SK-N-MC (cell line): ENCODE measurements around the gene MAEA.

Experiments
- EZH2 ChIP-seq: fragments of 200-600 bp; sonication (generic); IDR thresholded peaks from one replicate; pipeline ENCODE4 v1.6.1; 2017; ENCODE audit warnings: antibody characterized with exemption
- FOXP2 ChIP-seq: optimal IDR thresholded peaks from 2 replicates; pipeline ENCODE3; 2011; ENCODE audit warnings: mild to moderate bottlenecking, moderate library complexity; ENCODE audit not compliant: insufficient read depth; ENCODE audit errors: extremely low read length, control extremely low read depth
- POLR2AphosphoS5 ChIP-seq: IDR thresholded peaks from 2 replicates; pipeline ENCODE4 v1.6.1; 2012; ENCODE audit warnings: mild to moderate bottlenecking, low read depth, low read length, borderline replicate concordance

DNA sequence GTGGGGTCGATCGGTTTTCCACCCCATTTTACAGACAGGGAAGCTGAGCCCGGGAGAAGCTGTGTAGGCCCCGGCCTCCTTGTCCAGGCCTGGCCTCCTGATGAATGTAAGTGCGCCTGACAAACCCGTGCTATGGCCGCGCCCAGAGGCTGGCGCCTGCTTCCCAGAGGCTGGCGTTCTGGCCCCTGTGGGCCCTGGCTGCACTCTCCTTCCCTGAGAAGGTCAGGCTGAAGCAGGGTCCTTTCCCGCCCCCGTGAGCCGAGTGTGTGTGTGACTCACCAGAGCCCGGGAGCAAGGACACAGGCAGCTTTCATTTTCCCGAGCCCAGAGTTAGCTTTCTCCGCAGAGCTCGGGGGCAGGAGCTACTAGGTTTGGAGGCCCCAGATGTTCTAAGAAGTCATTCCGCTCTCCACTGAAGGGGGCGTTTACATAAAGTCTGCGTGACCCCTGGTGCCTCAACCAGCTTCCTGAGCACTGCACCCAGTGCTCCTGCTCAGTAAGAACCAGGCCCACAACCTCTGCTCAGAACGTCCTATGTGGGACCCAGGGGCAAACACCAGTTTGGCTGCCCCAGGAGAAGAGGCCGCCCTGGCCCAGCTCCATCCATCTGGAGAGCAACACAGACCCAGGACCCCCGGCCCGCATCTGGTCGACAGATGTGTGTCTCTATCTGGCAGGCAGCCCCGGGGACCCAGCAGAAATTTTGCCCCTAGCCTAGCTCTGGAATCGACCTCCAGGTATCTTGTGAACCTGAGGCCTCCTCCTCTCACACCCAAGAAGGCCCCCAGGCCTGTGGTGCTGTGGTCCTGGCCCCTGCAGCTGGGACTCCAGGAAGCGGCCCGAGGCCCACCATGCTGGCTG, 71.0 kb downstream of the MAEA start:
- TF ChIP-seq POLR2AphosphoS5 (no peak), EZH2 (no peak), FOXP2 (no peak)
